GM12878 (cell line): ENCODE measurements around the gene CDH4. TPM values are rescaled to one million over a fixed set of nuclear protein-coding genes. Genes with fewer than 3 reads are reported as not detected.

Experiments used
- ATAC-seq: fragments of 200-7000 bp; cut with Tn5 transposase; 3 replicates; pipeline ENCODE4 v1.9.1; 2020; ENCODE audit warnings: mild to moderate bottlenecking, moderate library complexity
- BruUV-seq: library from RNA; stranded (reverse); fragments of 400-500 nt; replicated peaks from 2 replicates; lab custom pipeline; 2021; lab: Mats Ljungman, UMichigan
- CTCF ChIA-PET: fragments of 300-600 bp; sonication (Branson Sonifier 250); formaldehyde crosslinking; extraction: SDS; loops from one replicate; lab custom pipeline; 2021; ENCODE audit warnings: inconsistent platforms; lab: Yijun Ruan, JAX
- POLR2A ChIA-PET: fragments of 350-600 bp; formaldehyde crosslinking; extraction: SDS; loops from one replicate; lab custom pipeline; 2021; ENCODE audit warnings: inconsistent platforms; lab: Charles Lee
- RAD21 ChIA-PET: fragments of 300-600 bp; sonication (Branson Sonifier 250); formaldehyde crosslinking; loops from one replicate; lab custom pipeline; 2023; ENCODE audit warnings: antibody characterized with exemption; ENCODE audit not compliant: unreplicated experiment; lab: Charles Lee
- SMC1A ChIA-PET: fragments of 300-600 bp; sonication (Branson Sonifier 250); formaldehyde crosslinking; loops from one replicate; lab custom pipeline; 2023; ENCODE audit not compliant: unreplicated experiment, uncharacterized antibody; lab: Charles Lee
- DNase-seq: peaks from one replicate; pipeline ENCODE4 v3.0.0-alpha.2; 2011; ENCODE audit warnings: low read depth, low spot score
- FAIRE-seq: peaks from 3 replicates; lab custom pipeline; 2011; peaks lifted over from hg19 to GRCh38; lab: Jason Lieb, UNC
- H2AFZ ChIP-seq: 2 replicates; pipeline ENCODE4 v1.6.0; 2011; ENCODE audit warnings: low read depth, low read length, control low read depth; ENCODE audit not compliant: control insufficient read depth
- H3K27ac ChIP-seq: 2 replicates; pipeline ENCODE4 v1.5.1; 2011; ENCODE audit warnings: control low read depth; ENCODE audit not compliant: control insufficient read depth, insufficient read depth
- H3K27me3 ChIP-seq, 2 experiments: replicated peaks in 1 of 2; 2 replicates each; pipeline versions ENCODE4 v1.6.0 to v1.6.1; 2011; ENCODE audit warnings: low read length in 1 of 2; ENCODE audit not compliant: control insufficient read depth in 2 of 2, insufficient read depth in 2 of 2
- H3K36me3 ChIP-seq, 2 experiments: 2 replicates each; pipeline ENCODE4 v1.5.1; 2011; ENCODE audit warnings: low read length in 1 of 2; ENCODE audit not compliant: control insufficient read depth in 2 of 2, insufficient read depth in 2 of 2
- H3K4me1 ChIP-seq: 2 replicates; pipeline ENCODE4 v1.6.1; 2011; ENCODE audit warnings: mild to moderate bottlenecking, low read length, moderate library complexity, mixed read lengths; ENCODE audit not compliant: control insufficient read depth, insufficient read depth
- H3K4me2 ChIP-seq: 2 replicates; pipeline ENCODE4 v1.6.0; 2011; ENCODE audit warnings: control low read depth; ENCODE audit not compliant: control insufficient read depth, insufficient read depth
- H3K4me3 ChIP-seq: fragments of 200-600 bp; sonication (generic); 2 replicates; pipeline ENCODE4 v1.5.1; 2016
- H3K79me2 ChIP-seq: 2 replicates; pipeline ENCODE4 v1.6.0; 2011; ENCODE audit warnings: low read length; ENCODE audit not compliant: control insufficient read depth, insufficient read depth
- H3K9ac ChIP-seq: 2 replicates; pipeline ENCODE4 v1.8.0; 2011; ENCODE audit warnings: low read length, control low read depth, mixed read lengths; ENCODE audit not compliant: control insufficient read depth, insufficient read depth
- H3K9me3 ChIP-seq: replicated peaks from 3 replicates; pipeline ENCODE4 v1.5.1; 2011; ENCODE audit warnings: mild to moderate bottlenecking, low read length; ENCODE audit not compliant: control insufficient read depth, insufficient read depth
- H4K20me1 ChIP-seq: 2 replicates; pipeline ENCODE4 v1.6.0; 2011; ENCODE audit not compliant: control insufficient read depth, insufficient read depth
- CHD4 ChIP-seq: fragments of 200-600 bp; sonication (generic); IDR thresholded peaks from 2 replicates; pipeline ENCODE4 v1.6.1; 2016; ENCODE audit warnings: mild to moderate bottlenecking
- CREM ChIP-seq: IDR thresholded peaks from 2 replicates; pipeline ENCODE4 v1.6.1; 2014; ENCODE audit warnings: antibody characterized with exemption, low read depth
- DPF2 ChIP-seq: fragments of 450-650 bp; IDR thresholded peaks from 2 replicates; pipeline ENCODE4 v1.6.1; 2017; ENCODE audit warnings: mild to moderate bottlenecking
- EED ChIP-seq: sonication (generic); IDR thresholded peaks from 2 replicates; pipeline ENCODE4 v1.6.1; 2016; ENCODE audit warnings: antibody characterized with exemption, low read depth
- GABPA ChIP-seq: IDR thresholded peaks from 2 replicates; pipeline ENCODE4 v1.6.1; 2014; ENCODE audit warnings: antibody characterized with exemption, low read depth, mild to moderate bottlenecking, inconsistent platforms
- IKZF1 ChIP-seq: fragments of 450-650 bp; conservative IDR thresholded peaks from 2 replicates; pipeline ENCODE4 v1.6.1; 2017; ENCODE audit warnings: antibody characterized with exemption, mild to moderate bottlenecking
- NKRF ChIP-seq: fragments of 450-650 bp; conservative IDR thresholded peaks from 2 replicates; pipeline ENCODE4 v1.6.1; 2017; ENCODE audit warnings: mild to moderate bottlenecking, moderate library complexity
- NR2C1 ChIP-seq: fragments of 450-650 bp; IDR thresholded peaks from 2 replicates; pipeline ENCODE4 v1.6.1; 2017; ENCODE audit warnings: antibody characterized with exemption, mild to moderate bottlenecking, moderate library complexity
- POLR2A ChIP-seq: IDR thresholded peaks from 2 replicates; pipeline ENCODE4 v1.6.1; 2011; ENCODE audit warnings: low read depth, mild to moderate bottlenecking, low read length
- POU2F2 ChIP-seq: IDR thresholded peaks from 3 replicates; pipeline ENCODE4 v1.6.1; 2011; ENCODE audit warnings: low read depth, mild to moderate bottlenecking, low read length, borderline replicate concordance
- SMAD5 ChIP-seq: IDR thresholded peaks from 2 replicates; pipeline ENCODE4 v1.6.1; 2016; ENCODE audit warnings: antibody characterized with exemption, low read depth
- WGBS: methylation state at CpG from one replicate; pipeline ENCODE4 v1.1.6; 2016; ENCODE audit warnings: low lambda C conversion rate; ENCODE audit not compliant: insufficient replicate concordance, insufficient coverage; ENCODE audit errors: missing lambda C conversion rate; 5-methylcytosine and 5-hydroxymethylcytosine counted together
- in situ Hi-C: fragments of 300-500 bp; cut with MboI; formaldehyde crosslinking; loops from 9 replicates; pipeline ENCODE4 v1.14.3; 2018; ENCODE audit warnings: mixed read lengths
- intact Hi-C: fragments of 100-400 bp; cut with micrococcal nuclease; formaldehyde crosslinking; loops from one replicate; pipeline ENCODE4 v1.14.2; 2022; ENCODE audit not compliant: unreplicated experiment
- polyA plus RNA-seq, 11 experiments: library from polyadenylated mRNA; depleted of rRNA in 4 of 11; unstranded in 6 of 11; stranded (reverse) in 5 of 11; fragments of >200 nt; fragmentation: Nextera tagmentation in 4 of 11; fragmentation: Illumina TruSeq in 1 of 11; extraction: Ambion mirVana in 4 of 11; extraction: Trizol in 1 of 11; gene quantifications; 1 replicate in 1 of 11; 2 replicates in 10 of 11; pipeline versions ENCODE4 v1.2.1 to v1.2.3, GENCODE V29; 2011 to 2016; ENCODE audit warnings: inconsistent platforms in 2 of 11, missing spikeins in 2 of 11, low read depth in 1 of 11
- total RNA-seq, 4 experiments: library from RNA; depleted of rRNA in 3 of 4; stranded (reverse); fragments of >200 nt in 3 of 4; fragmentation: Illumina TruSeq in 1 of 4; extraction: Trizol in 1 of 4; gene quantifications; 2 replicates each; pipeline versions ENCODE4 v1.2.1 to v1.2.3, GENCODE V29; 2013 to 2021
- TF ChIP-seq, protein P1 (sequence below): fragments of 450-650 bp; formaldehyde crosslinking; IDR thresholded peaks from 2 replicates; pipeline ENCODE4 v1.4.0; 2020; ENCODE audit warnings: mild to moderate bottlenecking, moderate library complexity

The CDH4 gene
- total and polyA plus RNA-seq, 10 of the 15 experiments (the other 5 are each of a cell fraction or from before 2014, with no cell fraction given) = not detected

- BruUV-seq = no TSS peak
- RAD21 ChIA-PET = no interaction called here
Observed at GRCh38 chr20:61312925-61313324, 60.9 kb downstream of the CDH4 start.

DNA sequence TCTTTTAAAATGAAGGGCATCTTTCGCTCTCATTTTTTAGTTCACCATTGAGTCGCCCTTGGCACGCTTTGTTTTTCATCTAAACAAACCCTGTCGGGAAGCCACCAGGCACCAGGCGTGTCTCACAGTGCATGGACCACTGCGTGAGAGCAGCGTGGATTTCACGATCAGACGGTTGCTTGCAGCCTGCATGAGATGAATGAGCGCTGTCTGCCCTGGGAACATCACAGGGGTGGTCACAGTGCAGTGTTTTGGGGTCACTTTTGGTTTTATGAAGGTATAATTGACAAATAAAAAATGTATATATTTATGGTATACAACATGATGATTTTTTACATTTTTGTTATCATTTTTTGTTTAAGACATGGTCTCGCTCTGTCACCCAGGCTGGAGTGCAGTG, 61.3 kb downstream of the CDH4 start:
- no peak for DNase-seq
- ChIA-PET RAD21 (no interaction called here), POLR2A (no interaction called here), SMC1A (no interaction called here), CTCF (no interaction called here)
- no peak for FAIRE-seq
- Histone ChIP-seq H3K9me3 (no peaks in the 10 kb centered on the region; the same call in 2 of the 3 replicates), H2AFZ (no peak overlapping the region), H3K27me3 (no peaks in the 10 kb centered on the region), H4K20me1 (no peaks in the 10 kb centered on the region), H3K9ac (no peak overlapping the region), H3K4me1 (no peaks in the 10 kb centered on the region), H3K4me2 (no peak overlapping the region), H3K27ac (no peak overlapping the region), H3K79me2 (no peaks in the 10 kb centered on the region), H3K36me3 (no peaks in the 10 kb centered on the region), H3K4me3 (no peak overlapping the region)
- BruUV-seq = no TSS peak
- no peak for ATAC-seq
- in situ Hi-C loops = loop anchor here (5.0 to 25.0 kb wide), 3 partner anchors 51 to 351 kb away; no protein-coding TSS in a partner anchor
- intact Hi-C loops = no loop called here
- WGBS = 35% methylated on average over 11 of the region's 11 CpGs
- TF ChIP-seq IKZF1 (no peak), CREM (no peak), CHD4 (no peak), EED (no peak), POLR2A (no peak), NR2C1 (no peak), DPF2 (no peak), POU2F2 (no peak), GABPA (no peak), SMAD5 (no peak)
- TF ChIP-seq, protein P1, sequence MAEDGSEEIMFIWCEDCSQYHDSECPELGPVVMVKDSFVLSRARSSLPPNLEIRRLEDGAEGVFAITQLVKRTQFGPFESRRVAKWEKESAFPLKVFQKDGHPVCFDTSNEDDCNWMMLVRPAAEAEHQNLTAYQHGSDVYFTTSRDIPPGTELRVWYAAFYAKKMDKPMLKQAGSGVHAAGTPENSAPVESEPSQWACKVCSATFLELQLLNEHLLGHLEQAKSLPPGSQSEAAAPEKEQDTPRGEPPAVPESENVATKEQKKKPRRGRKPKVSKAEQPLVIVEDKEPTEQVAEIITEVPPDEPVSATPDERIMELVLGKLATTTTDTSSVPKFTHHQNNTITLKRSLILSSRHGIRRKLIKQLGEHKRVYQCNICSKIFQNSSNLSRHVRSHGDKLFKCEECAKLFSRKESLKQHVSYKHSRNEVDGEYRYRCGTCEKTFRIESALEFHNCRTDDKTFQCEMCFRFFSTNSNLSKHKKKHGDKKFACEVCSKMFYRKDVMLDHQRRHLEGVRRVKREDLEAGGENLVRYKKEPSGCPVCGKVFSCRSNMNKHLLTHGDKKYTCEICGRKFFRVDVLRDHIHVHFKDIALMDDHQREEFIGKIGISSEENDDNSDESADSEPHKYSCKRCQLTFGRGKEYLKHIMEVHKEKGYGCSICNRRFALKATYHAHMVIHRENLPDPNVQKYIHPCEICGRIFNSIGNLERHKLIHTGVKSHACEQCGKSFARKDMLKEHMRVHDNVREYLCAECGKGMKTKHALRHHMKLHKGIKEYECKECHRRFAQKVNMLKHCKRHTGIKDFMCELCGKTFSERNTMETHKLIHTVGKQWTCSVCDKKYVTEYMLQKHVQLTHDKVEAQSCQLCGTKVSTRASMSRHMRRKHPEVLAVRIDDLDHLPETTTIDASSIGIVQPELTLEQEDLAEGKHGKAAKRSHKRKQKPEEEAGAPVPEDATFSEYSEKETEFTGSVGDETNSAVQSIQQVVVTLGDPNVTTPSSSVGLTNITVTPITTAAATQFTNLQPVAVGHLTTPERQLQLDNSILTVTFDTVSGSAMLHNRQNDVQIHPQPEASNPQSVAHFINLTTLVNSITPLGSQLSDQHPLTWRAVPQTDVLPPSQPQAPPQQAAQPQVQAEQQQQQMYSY (CRISPR knock-in tag) = no peak

More at GRCh38 chr20:61312925-61313324, 60.9 kb downstream of the CDH4 start:
- no peak overlapping the region for H3K4me2 ChIP-seq
- ChIA-PET CTCF (no interaction called here), POLR2A (no interaction called here), SMC1A (no interaction called here)
- H3K27me3 ChIP-seq = no peaks in the 10 kb centered on the region
- FAIRE-seq (no peak), DNase-seq (no peak), ATAC-seq (no peak)
- H3K79me2 ChIP-seq = no peaks in the 10 kb centered on the region
- no peak overlapping the region for H3K4me3 ChIP-seq
- intact Hi-C loops = no loop called here
- in situ Hi-C loops = loop anchor here (5.0 to 25.0 kb wide), 3 partner anchors 51 to 351 kb away; no protein-coding TSS in a partner anchor
- H3K9ac ChIP-seq = no peak overlapping the region
- no peaks in the 10 kb centered on the region for H3K36me3 ChIP-seq
- H3K4me1 ChIP-seq = no peaks in the 10 kb centered on the region
- H4K20me1 ChIP-seq = no peaks in the 10 kb centered on the region
- H3K27ac ChIP-seq = no peak overlapping the region
- H3K9me3 ChIP-seq = no peaks in the 10 kb centered on the region; the same call in 2 of the 3 replicates
- no peak overlapping the region for H2AFZ ChIP-seq
- WGBS = 37% methylated on average over 13 of the region's 13 CpGs
- no peak for TF ChIP-seq NKRF
